DOHH2 (cell line): ENCODE results near the gene EN2.

Experiments
- H3F3A ChIP-seq: fragments of 200-600 bp; sonication (generic), shearing (Covaris generic); 2 replicates; pipeline ENCODE4 v1.6.0; 2016; ENCODE audit warnings: antibody characterized with exemption, mild to moderate bottlenecking; ENCODE audit not compliant: control insufficient read depth, insufficient read depth
- H3K27ac ChIP-seq: fragments of 200-600 bp; sonication (generic); 2 replicates; pipeline ENCODE4 v1.5.1; 2014; ENCODE audit warnings: low read depth, mild to moderate bottlenecking, low read length, moderate library complexity
- H3K27me3 ChIP-seq: fragments of 200-600 bp; sonication (generic); 2 replicates; pipeline ENCODE4 v1.6.1; 2014; ENCODE audit warnings: mild to moderate bottlenecking, low read length, mixed read lengths; ENCODE audit not compliant: control insufficient read depth
- H3K36me3 ChIP-seq: fragments of 200-600 bp; sonication (generic); 2 replicates; pipeline ENCODE4 v1.6.1; 2014; ENCODE audit warnings: mild to moderate bottlenecking, low read length, moderate library complexity, mixed read lengths; ENCODE audit not compliant: control insufficient read depth
- H3K4me1 ChIP-seq: fragments of 200-600 bp; sonication (generic); 2 replicates; pipeline ENCODE4 v1.6.1; 2014; ENCODE audit warnings: mild to moderate bottlenecking, low read length, mixed read lengths; ENCODE audit not compliant: control insufficient read depth
- H3K4me2 ChIP-seq: fragments of 200-600 bp; sonication (generic); 2 replicates; pipeline ENCODE4 v1.6.0; 2014; ENCODE audit warnings: mild to moderate bottlenecking, low read length, moderate library complexity
- H3K4me3 ChIP-seq: fragments of 200-600 bp; sonication (generic); 2 replicates; pipeline ENCODE4 v1.5.1; 2014; ENCODE audit warnings: mild to moderate bottlenecking, low read length, mixed read lengths
- H3K79me2 ChIP-seq: fragments of 200-600 bp; sonication (generic); 2 replicates; pipeline ENCODE4 v1.6.1; 2014; ENCODE audit warnings: mild to moderate bottlenecking, low read length, mixed read lengths; ENCODE audit not compliant: control insufficient read depth
- H3K9me2 ChIP-seq: fragments of 200-600 bp; sonication (generic); replicated peaks from 2 replicates; pipeline ENCODE4 v1.6.1; 2014; ENCODE audit warnings: mild to moderate bottlenecking, low read length, mixed read lengths; ENCODE audit not compliant: control insufficient read depth
- H3K9me3 ChIP-seq: fragments of 200-600 bp; sonication (generic); 2 replicates; pipeline ENCODE4 v1.6.1; 2014; ENCODE audit warnings: antibody characterized with exemption, low read length, mixed read lengths; ENCODE audit not compliant: control insufficient read depth, insufficient read depth
- H4K20me1 ChIP-seq: fragments of 200-600 bp; sonication (generic); 2 replicates; pipeline ENCODE4 v1.6.0; 2014; ENCODE audit warnings: low read depth, mild to moderate bottlenecking, antibody characterized with exemption, low read length, moderate library complexity; ENCODE audit not compliant: control insufficient read depth, insufficient read depth
- EZH2phosphoT487 ChIP-seq: fragments of 200-600 bp; sonication (generic); IDR thresholded peaks from 2 replicates; pipeline ENCODE4 v1.6.1; 2017; ENCODE audit warnings: borderline replicate concordance, mild to moderate bottlenecking, antibody characterized with exemption, low read length, moderate library complexity, mixed read lengths
- TF ChIP-seq, protein P1 (sequence below): fragments of 200-600 bp; sonication (generic); IDR thresholded peaks from one replicate; pipeline ENCODE4 v1.5.1; 2014; ENCODE audit warnings: antibody characterized with exemption, mild to moderate bottlenecking, low read depth, low read length; ENCODE audit not compliant: poor library complexity, severe bottlenecking

Gene EN2

GRCh38 chr7:155459700-155460461, 2.0 kb downstream of the EN2 start:
- Histone ChIP-seq H3K9me2 (no peaks in the 10 kb centered on the region), H3K79me2 (no peaks in the 10 kb centered on the region), H4K20me1 (no peaks in the 10 kb centered on the region), H3K4me3 (no peak overlapping the region), H3F3A (no peaks in the 10 kb centered on the region), H3K4me1 (no peaks in the 10 kb centered on the region), H3K36me3 (no peaks in the 10 kb centered on the region), H3K27ac (no peak overlapping the region), H3K4me2 (no peak overlapping the region), H3K27me3 (peaks cover 30% of the 10 kb centered on the region), H3K9me3 (peaks cover 4% of the 10 kb centered on the region; the same call in 1 of the 2 replicates)
- TF ChIP-seq, protein P1, sequence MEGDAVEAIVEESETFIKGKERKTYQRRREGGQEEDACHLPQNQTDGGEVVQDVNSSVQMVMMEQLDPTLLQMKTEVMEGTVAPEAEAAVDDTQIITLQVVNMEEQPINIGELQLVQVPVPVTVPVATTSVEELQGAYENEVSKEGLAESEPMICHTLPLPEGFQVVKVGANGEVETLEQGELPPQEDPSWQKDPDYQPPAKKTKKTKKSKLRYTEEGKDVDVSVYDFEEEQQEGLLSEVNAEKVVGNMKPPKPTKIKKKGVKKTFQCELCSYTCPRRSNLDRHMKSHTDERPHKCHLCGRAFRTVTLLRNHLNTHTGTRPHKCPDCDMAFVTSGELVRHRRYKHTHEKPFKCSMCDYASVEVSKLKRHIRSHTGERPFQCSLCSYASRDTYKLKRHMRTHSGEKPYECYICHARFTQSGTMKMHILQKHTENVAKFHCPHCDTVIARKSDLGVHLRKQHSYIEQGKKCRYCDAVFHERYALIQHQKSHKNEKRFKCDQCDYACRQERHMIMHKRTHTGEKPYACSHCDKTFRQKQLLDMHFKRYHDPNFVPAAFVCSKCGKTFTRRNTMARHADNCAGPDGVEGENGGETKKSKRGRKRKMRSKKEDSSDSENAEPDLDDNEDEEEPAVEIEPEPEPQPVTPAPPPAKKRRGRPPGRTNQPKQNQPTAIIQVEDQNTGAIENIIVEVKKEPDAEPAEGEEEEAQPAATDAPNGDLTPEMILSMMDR, result no peak
- no peak for TF ChIP-seq EZH2phosphoT487

GRCh38 chr7:155460926-155461613, 3.1 kb downstream of the EN2 start:
- Histone ChIP-seq H3K4me3 (no peak overlapping the region), H3F3A (no peaks in the 10 kb centered on the region), H3K9me2 (no peaks in the 10 kb centered on the region)

DNA sequence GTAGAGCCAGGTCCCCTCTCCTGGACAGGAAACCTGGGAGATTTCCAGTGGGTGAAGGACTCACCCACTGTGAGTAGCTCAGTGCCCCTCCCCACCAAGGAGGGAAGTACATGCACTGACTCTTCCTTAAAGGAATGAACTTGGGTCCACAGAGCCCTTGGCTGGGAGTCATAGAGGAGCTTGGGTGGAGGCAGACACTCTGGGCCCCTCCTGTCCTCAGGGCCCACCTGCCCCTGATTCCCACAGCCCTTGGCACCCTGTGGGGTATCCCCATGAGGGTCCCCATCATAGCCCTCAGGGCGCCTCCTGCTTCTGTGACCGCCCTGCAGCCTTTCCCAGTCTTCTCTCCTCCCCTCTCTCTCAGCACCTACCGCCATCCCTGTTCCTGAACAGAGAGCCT, 3.7 kb downstream of the EN2 start:
- Histone ChIP-seq H3K9me2 (no peaks in the 10 kb centered on the region), H3F3A (no peaks in the 10 kb centered on the region), H3K9me3 (no peaks in the 10 kb centered on the region), H3K4me3 (no peak overlapping the region), H3K4me1 (no peaks in the 10 kb centered on the region), H3K36me3 (no peaks in the 10 kb centered on the region), H3K27me3 (peaks cover 35% of the 10 kb centered on the region), H3K27ac (no peak overlapping the region), H3K79me2 (no peaks in the 10 kb centered on the region), H3K4me2 (no peak overlapping the region), H4K20me1 (no peaks in the 10 kb centered on the region)
- TF ChIP-seq, protein P1, result no peak
- TF ChIP-seq EZH2phosphoT487, result no peak

More at GRCh38 chr7:155460926-155461613, 3.1 kb downstream of the EN2 start:
- H3K79me2 ChIP-seq, result no peaks in the 10 kb centered on the region
- no peak for TF ChIP-seq EZH2phosphoT487
- TF ChIP-seq, protein P1, result no peak
- H3K27me3 ChIP-seq, result peaks cover 33% of the 10 kb centered on the region
- no peaks in the 10 kb centered on the region for H3K36me3 ChIP-seq
- H3K9me3 ChIP-seq, result peaks cover 4% of the 10 kb centered on the region; the same call in 1 of the 2 replicates
- H4K20me1 ChIP-seq, result no peaks in the 10 kb centered on the region
- no peak overlapping the region for H3K27ac ChIP-seq
- H3K4me2 ChIP-seq, result no peak overlapping the region
- H3K4me1 ChIP-seq, result no peaks in the 10 kb centered on the region
